ENCODE data around the gene GRIK4. TPM values are rescaled to one million over a fixed set of nuclear protein-coding genes. Genes with fewer than 3 reads are reported as not detected.

GRIK4 gene
- total RNA-seq, 1 experiment from 2014 or later, result 3.3 TPM

- H3K4me3 Mint-ChIP-seq, result peak within 1 kb of the TSS; percentile 72
- H3K27me3 Mint-ChIP-seq (ENCODE audit: low read depth), result no peaks in the 10 kb centered on the region
- peaks cover 12% of the 10 kb centered on the region for H3K4me1 Mint-ChIP-seq
- peaks cover 7% of the 10 kb centered on the region; the same call in 1 of the 2 replicates for H3K9me3 Mint-ChIP-seq
- ChIA-PET CTCF (interaction anchor here (1.0 to 2.1 kb wide), 4 partner anchors 40 to 95 kb away, joined by 3 to 8 read pairs (median 4); no protein-coding TSS in a partner anchor), POLR2A (interaction anchor here (0.7 kb wide), 1 partner anchor 18 kb away, joined by 3 read pairs; no protein-coding TSS in a partner anchor)
- H3K36me3 Mint-ChIP-seq, result no peaks in the 10 kb centered on the region
- ATAC-seq, result peak; percentile 94
- DNase-seq (ENCODE audit: low spot score), result peak; percentile 96
- H3K27ac Mint-ChIP-seq, result peak within 1 kb of the TSS; percentile 65
- no peak for TF ChIP-seq CDX4 (CRISPR knock-in tag; IDR thresholded peaks at IDR 0.05; ENCODE audit: borderline replicate concordance)
- TF ChIP-seq CREM (CRISPR knock-in tag; IDR thresholded peaks at IDR 0.05), result peak; percentile 72; the same call in 1 of the 2 replicates
- TF ChIP-seq IRF2 (CRISPR knock-in tag; IDR thresholded peaks at IDR 0.05; ENCODE audit: borderline replicate concordance, low read depth), result no peak
- TF ChIP-seq, protein P1, sequence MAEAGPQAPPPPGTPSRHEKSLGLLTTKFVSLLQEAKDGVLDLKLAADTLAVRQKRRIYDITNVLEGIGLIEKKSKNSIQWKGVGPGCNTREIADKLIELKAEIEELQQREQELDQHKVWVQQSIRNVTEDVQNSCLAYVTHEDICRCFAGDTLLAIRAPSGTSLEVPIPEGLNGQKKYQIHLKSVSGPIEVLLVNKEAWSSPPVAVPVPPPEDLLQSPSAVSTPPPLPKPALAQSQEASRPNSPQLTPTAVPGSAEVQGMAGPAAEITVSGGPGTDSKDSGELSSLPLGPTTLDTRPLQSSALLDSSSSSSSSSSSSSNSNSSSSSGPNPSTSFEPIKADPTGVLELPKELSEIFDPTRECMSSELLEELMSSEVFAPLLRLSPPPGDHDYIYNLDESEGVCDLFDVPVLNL (CRISPR knock-in tag; IDR thresholded peaks at IDR 0.05; ENCODE audit: borderline replicate concordance, low read depth), result no peak
- 0 out of 2 replicates have a peak, but pooled peaks have one; percentile 31 for TF ChIP-seq E2F5 (CRISPR knock-in tag; IDR thresholded peaks at IDR 0.05)
- TF ChIP-seq CTCF (IDR thresholded peaks at IDR 0.05), result no peak
- no peak for TF ChIP-seq PRRX2 (CRISPR knock-in tag; IDR thresholded peaks at IDR 0.05)
- TF ChIP-seq, protein P2, sequence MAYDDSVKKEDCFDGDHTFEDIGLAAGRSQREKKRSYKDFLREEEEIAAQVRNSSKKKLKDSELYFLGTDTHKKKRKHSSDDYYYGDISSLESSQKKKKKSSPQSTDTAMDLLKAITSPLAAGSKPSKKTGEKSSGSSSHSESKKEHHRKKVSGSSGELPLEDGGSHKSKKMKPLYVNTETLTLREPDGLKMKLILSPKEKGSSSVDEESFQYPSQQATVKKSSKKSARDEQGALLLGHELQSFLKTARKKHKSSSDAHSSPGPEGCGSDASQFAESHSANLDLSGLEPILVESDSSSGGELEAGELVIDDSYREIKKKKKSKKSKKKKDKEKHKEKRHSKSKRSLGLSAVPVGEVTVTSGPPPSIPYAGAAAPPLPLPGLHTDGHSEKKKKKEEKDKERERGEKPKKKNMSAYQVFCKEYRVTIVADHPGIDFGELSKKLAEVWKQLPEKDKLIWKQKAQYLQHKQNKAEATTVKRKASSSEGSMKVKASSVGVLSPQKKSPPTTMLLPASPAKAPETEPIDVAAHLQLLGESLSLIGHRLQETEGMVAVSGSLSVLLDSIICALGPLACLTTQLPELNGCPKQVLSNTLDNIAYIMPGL (CRISPR knock-in tag; IDR thresholded peaks at IDR 0.05), result peak; percentile 77; the same call in 1 of the 2 replicates
- TF ChIP-seq KAT7 (CRISPR knock-in tag; IDR thresholded peaks at IDR 0.05; ENCODE audit: borderline replicate concordance), result no peak
- TF ChIP-seq FOXK1 (CRISPR knock-in tag; IDR thresholded peaks at IDR 0.05), result peak; percentile 100
- TF ChIP-seq, protein P3, sequence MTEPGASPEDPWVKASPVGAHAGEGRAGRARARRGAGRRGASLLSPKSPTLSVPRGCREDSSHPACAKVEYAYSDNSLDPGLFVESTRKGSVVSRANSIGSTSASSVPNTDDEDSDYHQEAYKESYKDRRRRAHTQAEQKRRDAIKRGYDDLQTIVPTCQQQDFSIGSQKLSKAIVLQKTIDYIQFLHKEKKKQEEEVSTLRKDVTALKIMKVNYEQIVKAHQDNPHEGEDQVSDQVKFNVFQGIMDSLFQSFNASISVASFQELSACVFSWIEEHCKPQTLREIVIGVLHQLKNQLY (CRISPR knock-in tag; IDR thresholded peaks at IDR 0.05), result no peak
- TF ChIP-seq, protein P4, sequence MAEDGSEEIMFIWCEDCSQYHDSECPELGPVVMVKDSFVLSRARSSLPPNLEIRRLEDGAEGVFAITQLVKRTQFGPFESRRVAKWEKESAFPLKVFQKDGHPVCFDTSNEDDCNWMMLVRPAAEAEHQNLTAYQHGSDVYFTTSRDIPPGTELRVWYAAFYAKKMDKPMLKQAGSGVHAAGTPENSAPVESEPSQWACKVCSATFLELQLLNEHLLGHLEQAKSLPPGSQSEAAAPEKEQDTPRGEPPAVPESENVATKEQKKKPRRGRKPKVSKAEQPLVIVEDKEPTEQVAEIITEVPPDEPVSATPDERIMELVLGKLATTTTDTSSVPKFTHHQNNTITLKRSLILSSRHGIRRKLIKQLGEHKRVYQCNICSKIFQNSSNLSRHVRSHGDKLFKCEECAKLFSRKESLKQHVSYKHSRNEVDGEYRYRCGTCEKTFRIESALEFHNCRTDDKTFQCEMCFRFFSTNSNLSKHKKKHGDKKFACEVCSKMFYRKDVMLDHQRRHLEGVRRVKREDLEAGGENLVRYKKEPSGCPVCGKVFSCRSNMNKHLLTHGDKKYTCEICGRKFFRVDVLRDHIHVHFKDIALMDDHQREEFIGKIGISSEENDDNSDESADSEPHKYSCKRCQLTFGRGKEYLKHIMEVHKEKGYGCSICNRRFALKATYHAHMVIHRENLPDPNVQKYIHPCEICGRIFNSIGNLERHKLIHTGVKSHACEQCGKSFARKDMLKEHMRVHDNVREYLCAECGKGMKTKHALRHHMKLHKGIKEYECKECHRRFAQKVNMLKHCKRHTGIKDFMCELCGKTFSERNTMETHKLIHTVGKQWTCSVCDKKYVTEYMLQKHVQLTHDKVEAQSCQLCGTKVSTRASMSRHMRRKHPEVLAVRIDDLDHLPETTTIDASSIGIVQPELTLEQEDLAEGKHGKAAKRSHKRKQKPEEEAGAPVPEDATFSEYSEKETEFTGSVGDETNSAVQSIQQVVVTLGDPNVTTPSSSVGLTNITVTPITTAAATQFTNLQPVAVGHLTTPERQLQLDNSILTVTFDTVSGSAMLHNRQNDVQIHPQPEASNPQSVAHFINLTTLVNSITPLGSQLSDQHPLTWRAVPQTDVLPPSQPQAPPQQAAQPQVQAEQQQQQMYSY (CRISPR knock-in tag; IDR thresholded peaks at IDR 0.05), result no peak
- TF ChIP-seq, protein P5, sequence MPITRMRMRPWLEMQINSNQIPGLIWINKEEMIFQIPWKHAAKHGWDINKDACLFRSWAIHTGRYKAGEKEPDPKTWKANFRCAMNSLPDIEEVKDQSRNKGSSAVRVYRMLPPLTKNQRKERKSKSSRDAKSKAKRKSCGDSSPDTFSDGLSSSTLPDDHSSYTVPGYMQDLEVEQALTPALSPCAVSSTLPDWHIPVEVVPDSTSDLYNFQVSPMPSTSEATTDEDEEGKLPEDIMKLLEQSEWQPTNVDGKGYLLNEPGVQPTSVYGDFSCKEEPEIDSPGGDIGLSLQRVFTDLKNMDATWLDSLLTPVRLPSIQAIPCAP (CRISPR knock-in tag; IDR thresholded peaks at IDR 0.05), result no peak
- peak; percentile 46; the same call in 1 of the 2 replicates for TF ChIP-seq FOXP1 (CRISPR knock-in tag; IDR thresholded peaks at IDR 0.05; ENCODE audit: borderline replicate concordance)
- no peak for TF ChIP-seq ZNF263 (CRISPR knock-in tag; IDR thresholded peaks at IDR 0.05; ENCODE audit: low read depth)
- TF ChIP-seq ZNF671 (CRISPR knock-in tag; IDR thresholded peaks at IDR 0.05), result no peak
- peak; percentile 69 for TF ChIP-seq ETV6 (CRISPR knock-in tag; IDR thresholded peaks at IDR 0.05)
- TF ChIP-seq RORB (CRISPR knock-in tag; IDR thresholded peaks at IDR 0.05), result no peak
- TF ChIP-seq GABPB1 (CRISPR knock-in tag; IDR thresholded peaks at IDR 0.05), result peak; percentile 81
- TF ChIP-seq, protein P6, sequence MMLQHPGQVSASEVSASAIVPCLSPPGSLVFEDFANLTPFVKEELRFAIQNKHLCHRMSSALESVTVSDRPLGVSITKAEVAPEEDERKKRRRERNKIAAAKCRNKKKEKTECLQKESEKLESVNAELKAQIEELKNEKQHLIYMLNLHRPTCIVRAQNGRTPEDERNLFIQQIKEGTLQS (CRISPR knock-in tag; conservative IDR thresholded peaks at IDR 0.05), result no peak
- peak; percentile 80; the same call in 1 of the 2 replicates for TF ChIP-seq TEAD1 (CRISPR knock-in tag; IDR thresholded peaks at IDR 0.05)
- no peak for TF ChIP-seq FOXJ3 (CRISPR knock-in tag; IDR thresholded peaks at IDR 0.05; ENCODE audit: borderline replicate concordance)
- TF ChIP-seq NR3C1 (CRISPR knock-in tag; conservative IDR thresholded peaks at IDR 0.05; ENCODE audit: low read depth), result 0 out of 2 replicates have a peak, but pooled peaks have one; percentile 38
These were observed 512.6 kb downstream of the GRIK4 start, which contains the start of gene TBCEL for GRCh38 chr11:121023848-121024751. Gene TBCEL, plus strand, starts transcription at chr11:121024102. Its CDS starts 21,589 bp downstream, at chr11:121045691.

Measured in WTC11 (cell line).